ENCODE results near the gene ST8SIA6.

ST8SIA6 gene

GRCh38 chr10:17272648-17273047 lies 181.7 kb downstream of the ST8SIA6 start:
- DNase-seq (ENCODE audit: low read depth, low spot score), result no peak

Data from activated CD4-positive, CD25-positive, alpha-beta regulatory T cell treated with anti-CD3 and anti-CD28 coated beads, Interleukin-2, amount 50 U/mL, for 16 hours (primary cell).